GM19328 (cell line): Measurements from ENCODE around the gene GSG1.
A peak's percentile ranks its signal among the peaks of the same experiment; 100 is the strongest.

Source experiments
- ATAC-seq: cut with Tn5 transposase; IDR thresholded peaks from one replicate; pipeline ENCODE4 v1.9.1; 2021; ENCODE audit warnings: mild to moderate bottlenecking, moderate library complexity; ENCODE audit not compliant: unreplicated experiment

The GSG1 gene

DNA sequence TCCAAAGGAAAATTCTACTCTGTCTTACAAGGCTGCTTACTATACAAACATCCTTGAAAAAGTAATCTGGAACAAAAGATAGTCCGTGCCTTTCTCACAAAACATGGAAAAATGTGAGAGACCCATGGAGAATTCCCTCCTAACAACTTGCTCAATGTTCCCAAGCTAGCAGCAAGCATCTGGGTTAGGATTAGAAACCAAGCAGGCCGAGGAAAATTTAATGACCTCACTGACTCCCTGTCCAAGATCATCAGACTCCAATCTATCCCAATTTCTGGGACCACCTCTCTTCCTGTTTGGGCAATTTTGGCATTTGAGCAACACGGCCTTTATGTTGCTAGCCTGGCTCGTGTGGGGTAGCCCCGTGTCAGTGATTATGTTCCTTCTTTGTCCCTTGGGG is 18.1 kb upstream of the GSG1 start:
- ATAC-seq, result no peak

DNA sequence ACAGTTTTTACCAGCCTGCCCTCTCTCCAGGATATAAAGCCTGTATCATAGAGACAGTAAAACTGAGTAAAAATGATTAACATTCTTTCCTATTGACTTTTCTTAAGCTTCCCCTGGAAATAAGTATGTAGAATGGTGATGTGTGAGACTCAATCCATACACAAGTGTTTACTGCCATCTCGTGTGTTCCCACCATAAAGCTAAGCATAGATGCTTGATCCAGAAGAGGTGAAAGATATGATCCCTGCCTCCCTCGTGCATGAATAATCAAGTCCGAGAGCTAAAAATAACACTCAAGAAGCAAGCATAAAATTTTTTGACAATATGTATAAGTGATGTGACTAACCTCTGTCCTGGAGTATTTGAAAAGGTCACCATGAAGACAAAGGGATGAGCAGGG is 16.9 kb upstream of the GSG1 start:
- ATAC-seq, result no peak

DNA sequence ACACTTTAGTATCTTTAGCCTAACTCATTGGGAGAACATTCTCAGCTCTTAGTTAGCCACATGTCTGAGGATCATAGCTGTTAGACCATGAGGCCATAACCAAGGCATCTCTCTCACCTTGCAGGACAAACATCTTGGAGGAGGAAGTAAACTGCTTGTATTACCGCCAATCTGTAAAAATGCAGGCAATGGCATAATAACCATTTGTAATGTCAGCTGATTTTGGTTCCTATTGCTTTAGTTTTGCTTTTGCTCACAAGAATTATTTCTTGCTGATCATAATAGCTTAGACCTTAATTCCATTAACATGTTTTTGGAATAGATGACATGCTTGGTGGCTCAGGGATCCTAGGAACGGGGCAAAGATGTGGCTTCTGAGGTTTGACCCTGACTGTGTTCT is 16.4 kb upstream of the GSG1 start:
- ATAC-seq, result no peak

DNA sequence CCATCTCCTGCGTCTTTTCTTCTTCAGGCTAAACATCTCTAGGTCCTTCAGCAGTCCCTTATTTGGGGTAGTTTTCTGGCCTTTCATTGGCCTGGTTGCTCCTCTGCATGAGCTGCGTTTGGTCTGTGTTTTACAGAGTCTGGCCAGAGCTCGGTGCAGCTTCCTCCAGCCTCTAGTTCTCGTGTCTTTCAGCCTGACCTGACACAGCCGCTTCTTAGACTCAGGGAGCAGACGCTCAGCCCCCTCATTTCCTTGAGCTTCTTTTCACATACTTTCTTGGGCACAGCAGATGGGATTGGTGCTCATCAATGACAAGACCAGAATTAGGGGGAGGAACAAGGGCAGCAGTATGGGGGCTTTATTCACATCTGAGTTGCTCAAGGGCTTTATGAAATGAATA is 13.6 kb upstream of the GSG1 start:
- no peak for ATAC-seq

DNA sequence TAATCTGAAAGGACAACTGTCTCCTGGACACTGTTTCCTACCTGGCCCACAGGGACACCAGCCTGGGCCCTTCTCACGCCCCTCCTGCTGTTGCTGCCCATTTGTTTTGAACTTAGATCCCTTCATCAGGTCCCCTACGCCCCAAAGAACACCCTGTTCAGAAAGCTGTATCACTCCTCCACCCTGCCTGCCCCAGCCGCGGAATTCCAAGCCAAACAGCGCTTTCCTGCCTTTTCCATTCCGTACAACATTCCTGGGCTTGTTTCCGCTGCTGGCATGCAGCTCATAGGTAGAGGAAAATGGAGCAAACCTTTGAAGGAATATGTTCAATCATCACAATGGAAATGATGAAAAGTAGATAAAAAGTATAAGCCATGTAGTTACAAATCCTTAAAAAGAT is 12.8 kb upstream of the GSG1 start:
- ATAC-seq, result no peak

DNA sequence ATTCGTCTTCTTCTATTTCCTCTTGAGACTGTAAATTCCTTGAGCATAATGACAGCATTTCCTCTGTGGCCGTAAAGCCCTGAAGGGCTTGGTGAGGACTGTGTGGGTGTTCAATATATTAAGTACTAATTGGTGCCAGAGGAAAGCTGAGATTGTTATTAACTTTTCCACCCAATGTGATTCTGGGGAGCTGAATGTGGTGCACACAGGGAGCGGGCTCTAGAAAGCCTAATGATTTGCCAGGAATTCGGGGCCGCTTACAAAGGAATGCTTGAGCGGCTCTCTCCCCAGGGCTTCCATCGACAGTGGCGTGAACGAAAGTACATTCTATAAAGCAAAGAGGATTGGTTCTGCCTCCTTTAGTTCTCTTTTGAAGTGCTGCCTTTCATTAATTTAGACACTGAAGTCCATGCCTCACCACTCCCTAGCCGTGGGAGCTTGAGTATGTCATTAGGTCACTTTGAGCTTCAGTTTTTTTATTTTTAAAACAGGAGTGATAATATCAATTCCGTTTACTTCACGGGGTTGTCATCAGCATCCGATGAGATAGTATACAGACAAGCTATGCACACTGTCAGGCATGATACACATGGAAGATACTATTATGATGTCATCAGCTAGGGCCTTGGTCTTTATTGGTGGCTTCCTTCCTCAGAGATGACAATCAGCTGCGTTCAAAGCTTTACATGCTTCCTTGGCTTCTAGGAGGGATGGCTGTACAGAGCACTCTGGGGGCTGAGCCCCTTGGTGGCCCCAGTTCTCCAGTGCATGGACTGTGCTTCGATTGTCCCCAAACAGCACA is 11.0 kb upstream of the GSG1 start:
- ATAC-seq, result no peak

DNA sequence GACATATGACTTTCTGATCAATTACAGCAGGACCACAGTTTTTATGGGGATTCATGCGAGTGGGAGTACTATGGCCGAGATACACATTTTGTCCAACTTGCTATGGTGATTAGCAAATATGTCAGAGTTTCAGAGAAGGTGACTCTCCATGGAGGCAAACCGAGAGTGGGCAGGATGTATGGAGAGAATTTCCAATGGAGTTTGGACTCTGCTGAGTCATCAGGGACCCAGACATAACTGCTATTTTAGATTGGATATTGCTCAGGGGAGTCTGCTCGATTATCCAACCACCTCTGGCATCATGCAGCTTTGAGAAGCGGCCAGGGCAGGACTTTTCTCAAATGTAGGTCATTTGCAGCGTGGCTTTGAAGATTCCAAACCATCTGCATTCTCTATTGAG is 9.5 kb upstream of the GSG1 start:
- ATAC-seq, result no peak

DNA sequence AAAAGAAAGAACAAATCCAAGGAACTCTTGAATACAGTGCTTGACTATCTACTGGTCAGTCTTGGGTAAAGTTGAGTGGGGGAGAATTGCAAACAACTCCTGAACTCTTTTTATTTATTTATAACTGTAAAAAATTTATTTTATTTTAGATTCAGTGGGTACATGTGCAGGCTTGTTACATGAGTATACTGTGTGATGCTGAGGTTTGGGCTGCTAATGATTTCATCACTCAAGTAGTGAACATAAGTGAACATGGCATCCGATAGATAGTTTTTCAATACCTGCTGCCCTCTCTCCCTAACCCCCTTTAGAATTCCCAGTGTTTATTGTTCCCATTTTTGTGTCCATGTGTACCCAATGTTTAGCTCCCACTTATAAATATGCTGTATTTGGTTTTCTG is 3.2 kb upstream of the GSG1 start:
- no peak for ATAC-seq

DNA sequence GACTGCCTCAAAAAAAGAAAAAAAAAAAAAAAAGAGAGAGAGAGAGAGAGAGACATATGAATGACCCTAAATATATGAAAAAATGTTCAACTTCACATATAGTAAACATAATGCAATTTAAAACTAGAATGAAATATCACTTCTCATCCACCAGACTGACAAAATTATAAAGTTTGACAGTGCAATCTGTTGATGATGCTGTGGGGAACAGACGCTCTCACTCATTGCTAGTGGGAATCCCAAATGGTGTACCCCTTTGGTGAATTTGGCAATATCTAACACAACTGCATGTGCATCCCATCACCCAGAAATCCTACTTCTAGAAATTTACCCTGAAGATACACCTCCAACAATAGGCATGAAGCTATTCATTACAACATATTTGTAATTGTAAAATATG is 2.3 kb upstream of the GSG1 start:
- no peak for ATAC-seq

DNA sequence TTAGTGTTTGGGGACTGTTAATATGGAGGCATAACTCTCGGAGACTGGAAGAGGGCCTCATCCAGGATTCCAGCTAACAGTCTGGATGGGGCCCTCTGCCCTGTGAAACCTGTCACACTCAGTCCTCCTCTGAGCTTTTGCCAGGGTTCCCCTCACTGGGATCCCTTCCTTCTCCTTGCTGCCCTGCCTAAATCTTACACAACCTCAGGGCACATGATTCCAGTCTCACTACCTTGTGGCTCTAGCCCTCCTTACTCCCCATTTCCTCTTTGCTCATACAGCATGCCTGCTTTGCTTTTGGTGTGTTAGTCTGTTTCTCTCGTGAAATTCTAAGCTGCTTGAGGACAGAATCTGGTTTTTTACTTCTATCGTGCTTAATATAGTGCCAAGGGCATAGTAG is 942 bp upstream of the GSG1 start:
- no peak for ATAC-seq

DNA sequence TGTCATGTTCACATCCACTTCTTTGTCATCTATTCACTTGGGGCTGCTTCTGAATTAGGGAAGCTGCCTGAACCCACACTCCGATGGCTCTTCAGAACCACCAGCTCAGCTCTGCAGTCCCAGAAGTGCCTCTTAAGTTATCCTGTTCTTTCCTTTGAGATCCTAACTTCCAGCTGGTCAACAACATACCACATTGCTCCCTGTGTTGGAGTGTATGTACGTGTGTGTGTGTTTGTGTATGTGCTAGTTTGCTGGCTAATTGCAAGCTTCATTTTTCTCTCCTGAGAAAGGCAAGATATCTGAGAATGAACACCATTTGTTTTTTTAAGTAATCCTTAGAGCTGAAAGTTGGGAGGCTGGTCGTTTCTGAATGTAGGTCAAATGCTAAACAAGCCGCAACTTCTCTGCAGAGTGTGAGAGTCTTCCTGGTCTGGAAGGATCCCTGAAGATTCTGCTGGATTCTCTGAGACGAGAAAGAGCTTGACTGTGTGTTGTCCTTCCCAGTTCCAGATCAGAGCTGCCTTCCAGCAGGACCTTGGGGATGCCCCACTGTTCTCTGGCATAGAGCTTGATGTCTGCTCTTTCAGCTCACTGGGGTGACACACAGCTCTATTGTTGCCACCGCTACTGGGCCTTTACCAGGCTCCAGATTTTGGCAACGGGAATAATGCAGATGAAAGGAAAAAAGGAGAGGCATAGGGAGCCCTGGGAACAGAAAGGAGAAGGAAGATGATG is 839 bp downstream of the GSG1 start:
- ATAC-seq, result no peak

DNA sequence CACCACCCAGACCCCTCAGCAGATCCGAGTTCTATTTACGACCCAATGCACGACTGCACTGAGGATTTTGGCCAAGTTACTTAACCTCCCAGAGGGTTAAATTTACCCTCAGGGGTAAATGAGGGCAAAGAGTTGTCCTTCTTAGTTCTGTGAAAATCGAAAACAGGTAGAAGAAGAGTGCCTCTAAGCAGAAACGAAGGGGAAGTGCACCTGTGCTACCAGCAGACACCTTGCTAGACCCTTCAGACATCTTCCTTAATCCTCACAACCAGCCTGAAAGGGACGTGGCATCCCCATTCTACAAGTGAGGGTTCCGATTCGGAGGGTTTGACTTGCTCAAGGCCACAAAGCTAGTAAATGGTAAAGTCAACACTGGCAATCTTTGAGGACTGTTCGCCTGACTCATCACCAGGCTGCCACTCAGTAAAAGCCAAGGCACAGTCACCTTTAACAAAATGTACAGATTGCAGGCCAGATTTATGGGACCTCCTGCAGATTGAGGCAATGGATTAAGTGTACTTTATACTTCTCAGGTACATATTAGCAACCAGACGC is 1.6 kb downstream of the GSG1 start:
- ATAC-seq, result no peak

DNA sequence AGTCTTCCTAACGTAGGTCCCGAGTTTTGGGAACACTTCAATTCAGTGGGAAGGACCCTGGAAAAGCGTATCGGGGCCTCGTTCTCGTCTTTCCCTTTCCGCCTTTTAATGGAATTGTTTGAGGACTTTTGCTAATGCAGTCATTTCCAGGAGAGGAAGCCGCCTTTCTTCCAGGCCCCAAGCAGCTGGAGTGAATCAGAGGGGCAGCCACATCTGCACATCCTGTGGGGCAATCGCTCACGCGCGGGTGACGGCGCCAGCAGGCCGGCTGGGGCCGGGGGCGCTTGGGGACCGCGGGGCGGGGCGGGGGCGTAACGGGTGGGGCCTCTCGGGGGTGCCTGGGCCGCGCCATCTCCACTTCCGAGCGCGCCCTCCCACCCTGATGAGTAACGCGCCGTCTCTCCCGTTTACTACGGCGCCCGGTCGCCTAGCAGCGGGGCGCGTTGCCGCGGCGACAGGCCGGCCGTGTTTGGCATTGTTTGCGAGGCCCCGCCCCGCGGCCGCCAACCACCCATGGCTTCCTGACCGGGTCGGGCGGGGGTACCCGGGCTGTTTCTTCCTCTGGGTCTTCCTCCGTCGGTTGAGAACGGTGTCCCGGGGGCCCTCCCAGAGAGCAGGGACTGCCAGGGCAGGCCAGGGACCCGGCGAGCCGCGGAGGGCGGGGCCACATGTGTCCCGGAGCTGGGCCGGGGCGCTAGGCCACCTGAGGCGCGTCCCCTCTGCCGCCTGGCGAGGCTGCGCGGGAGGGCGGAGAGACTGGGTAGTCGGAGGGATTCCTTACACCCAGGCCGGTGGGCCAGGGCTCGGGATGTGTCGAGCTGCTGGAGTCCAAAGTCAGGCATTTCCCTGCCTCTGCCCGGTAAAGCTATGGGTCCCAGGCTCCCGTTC is 2.3 kb downstream of the GSG1 start:
- peak; percentile 72 for ATAC-seq

DNA sequence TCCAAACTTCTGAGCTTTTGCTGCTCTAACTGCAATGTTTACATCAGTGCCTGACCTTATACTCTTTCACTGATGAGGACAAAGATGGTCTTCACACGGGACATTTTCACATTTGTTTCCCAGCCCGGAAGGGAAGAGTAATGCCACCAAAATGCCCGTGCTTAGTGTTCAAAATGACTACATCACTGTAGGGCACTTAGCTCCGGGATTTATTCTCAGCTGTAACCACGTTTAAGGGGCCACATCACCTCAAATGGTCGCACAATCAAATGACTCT is 2.9 kb downstream of the GSG1 start:
- ATAC-seq, result no peak

DNA sequence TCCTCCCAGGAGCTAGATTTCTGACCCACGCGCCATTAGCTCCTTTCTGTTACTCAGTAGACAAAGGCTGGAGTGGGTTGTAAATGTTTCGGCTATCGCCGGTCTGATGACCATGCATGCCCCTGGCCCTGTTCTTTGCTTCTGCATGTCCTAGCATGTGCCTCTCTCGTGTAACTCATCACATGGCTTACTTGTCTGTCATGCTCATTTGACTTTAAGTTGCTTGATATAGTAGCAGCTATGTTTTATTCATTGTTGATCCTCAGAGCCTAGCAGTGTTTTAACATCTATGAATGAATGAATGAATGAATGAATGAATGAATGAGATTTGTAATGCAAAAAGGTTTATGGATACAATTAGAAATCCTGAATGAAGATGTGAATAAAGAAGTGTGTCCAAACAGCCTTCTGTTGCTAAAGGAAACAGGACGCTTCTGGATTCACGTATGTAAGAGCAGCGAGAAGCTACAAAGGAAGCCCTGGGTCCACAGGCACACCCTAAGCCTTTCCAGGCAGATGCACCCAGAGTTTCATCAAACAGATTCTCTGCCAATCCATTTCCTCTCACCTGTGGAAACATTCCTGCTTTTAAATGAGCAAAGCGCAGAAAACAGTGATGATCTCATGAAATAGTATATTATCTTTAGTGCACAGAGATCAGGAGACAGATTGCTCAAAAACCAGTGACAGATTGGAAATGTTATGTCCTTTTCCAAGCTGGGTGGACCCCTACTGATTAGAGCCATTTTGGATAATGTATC is 3.4 kb downstream of the GSG1 start:
- no peak for ATAC-seq

DNA sequence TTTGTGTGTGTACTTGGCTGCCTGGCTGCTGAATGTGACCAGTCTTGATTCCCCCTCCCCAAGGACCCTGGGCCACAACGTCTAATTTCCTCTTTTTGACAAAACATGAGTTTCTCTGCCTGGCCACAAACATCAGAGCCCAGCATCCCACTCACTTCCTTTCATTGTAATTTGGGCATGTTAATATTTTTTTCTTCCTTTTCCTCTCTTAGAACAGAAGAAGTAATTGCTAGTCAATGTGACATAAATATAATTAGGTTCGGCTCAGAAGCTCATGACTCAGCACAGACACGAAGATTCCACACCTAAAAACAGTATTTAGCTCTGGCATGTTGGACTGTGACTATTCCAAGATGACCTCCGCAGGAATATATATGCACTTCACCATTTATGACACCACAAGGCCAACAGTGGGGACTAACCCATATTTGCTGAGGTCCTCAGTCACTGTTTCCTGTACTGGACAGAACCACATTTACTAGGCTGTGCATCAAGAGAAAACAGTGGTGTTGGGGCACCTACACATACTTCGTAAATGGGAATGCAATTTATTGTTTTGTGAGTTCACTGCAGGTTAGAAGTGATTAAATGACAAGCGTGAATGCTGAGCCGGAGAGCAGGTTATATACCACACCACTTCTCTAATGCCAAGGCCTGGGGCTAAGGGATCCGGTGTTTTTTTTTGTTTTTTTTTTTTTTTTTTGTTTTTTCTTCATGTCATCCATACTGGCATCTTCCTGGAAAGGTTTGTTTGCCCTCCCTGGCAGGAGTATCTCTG is 4.2 kb downstream of the GSG1 start:
- ATAC-seq, result no peak

DNA sequence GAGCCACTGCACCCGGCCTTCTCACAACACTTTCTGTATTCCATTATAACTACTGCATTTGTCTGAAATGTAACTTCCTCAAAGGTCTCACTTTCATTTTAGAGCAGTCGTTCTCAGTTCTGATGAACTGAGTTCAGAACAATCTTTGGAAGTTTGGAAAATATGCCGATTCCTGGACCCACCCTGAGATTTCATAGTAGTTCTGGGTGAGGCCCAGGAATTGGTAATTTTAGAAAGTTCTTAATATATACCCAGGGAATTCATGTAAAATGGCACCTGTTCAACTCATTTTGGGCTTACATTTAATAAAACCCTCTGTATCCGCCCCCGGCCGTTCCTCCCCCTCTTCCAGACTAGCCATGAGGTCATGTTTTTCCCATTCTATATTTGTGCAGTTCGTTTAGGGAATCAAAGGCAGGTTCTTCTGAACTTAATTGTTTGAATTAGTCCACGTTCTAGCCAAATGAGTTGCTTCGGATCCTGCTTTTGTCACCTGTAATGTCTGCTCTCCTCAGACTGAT is 5.9 kb downstream of the GSG1 start:
- no peak for ATAC-seq

DNA sequence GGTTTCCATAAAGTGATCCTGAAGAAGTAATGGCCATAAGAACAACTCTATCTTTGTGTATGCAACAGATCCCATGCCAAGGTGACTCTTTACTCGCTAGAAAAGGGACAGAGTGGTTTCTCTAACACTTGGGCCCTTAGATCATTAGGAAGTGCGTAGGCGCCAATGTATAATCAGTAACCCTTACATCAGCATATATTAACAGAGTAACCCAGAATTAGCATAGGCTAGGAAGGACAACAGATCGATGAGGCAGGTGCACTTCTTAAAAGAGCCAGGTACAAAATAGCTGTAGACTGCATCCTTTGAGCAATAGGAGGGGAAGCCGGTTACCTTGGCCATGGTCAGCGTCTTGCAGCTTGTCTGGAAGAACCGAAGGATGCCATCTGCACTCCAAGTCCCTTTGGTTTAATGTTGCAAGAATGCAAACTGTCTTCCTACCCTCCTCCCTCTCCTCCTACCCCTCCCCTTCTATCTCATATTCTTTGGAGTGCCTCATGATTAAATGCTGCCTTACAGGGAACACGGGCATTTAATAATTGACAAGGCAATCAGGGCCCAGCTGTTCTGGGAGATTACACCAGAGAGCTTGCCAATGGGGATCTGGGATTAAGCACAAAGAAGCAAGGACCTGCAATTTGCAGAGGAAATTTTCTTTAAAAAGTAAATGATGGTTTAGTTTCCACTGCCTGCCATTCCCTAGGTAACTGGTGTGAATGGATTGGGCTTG is 8.0 kb downstream of the GSG1 start:
- no peak for ATAC-seq

DNA sequence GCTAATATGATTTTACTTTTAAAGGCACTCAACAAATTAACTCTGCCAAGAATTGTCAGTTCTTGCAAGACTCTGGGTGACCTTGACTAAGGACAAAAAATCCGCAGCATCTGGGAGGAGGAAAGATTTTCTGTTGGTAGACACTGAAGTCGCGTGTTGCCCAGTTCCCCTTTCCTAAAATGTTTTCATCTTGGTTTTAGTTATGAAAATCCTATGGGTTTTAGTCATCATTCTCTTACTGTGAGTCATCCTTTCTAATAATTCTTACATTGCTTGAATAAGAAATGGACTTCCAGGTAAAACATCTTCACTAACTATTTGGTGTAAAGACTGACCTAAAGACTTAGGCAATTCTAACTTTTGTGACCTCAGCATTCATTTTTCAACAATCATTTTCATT is 9.1 kb downstream of the GSG1 start:
- no peak for ATAC-seq
